Tibial nerve (tissue), 4 donors: ENCODE data around the gene UFL1. TPM values are rescaled to one million over a fixed set of nuclear protein-coding genes. Genes with fewer than 3 reads are reported as not detected.
"Not testable (repeated sequence)": the region's sequence is repeated elsewhere in the genome, so short reads cannot be mapped to it uniquely, and the experiment has no call there.

Experiments used
- DNase-seq, 2 donors: peaks; one replicate each; pipeline ENCODE4 v3.0.0-alpha.2; 2019; ENCODE audit warnings: low spot score in 2 of 2
- H3K27ac ChIP-seq, 4 donors: fragments of 200-600 bp; sonication (generic) in 3 of 4; one replicate each; pipeline ENCODE4 v1.5.1; 2017 to 2019; ENCODE audit warnings: mild to moderate bottlenecking in 1 of 4
- H3K27me3 ChIP-seq, 2 donors: fragments of 200-600 bp; sonication (generic) in 1 of 2; one replicate each; pipeline versions ENCODE4 v1.5.1 to v1.6.0; 2017 to 2019
- H3K36me3 ChIP-seq, 3 donors: fragments of 200-600 bp; sonication (generic); one replicate each; pipeline ENCODE4 v1.5.1; 2018 to 2019
- H3K4me1 ChIP-seq, 4 donors: fragments of 200-600 bp; sonication (generic) in 3 of 4; one replicate each; pipeline ENCODE4 v1.5.1; 2017 to 2019
- H3K4me3 ChIP-seq, 4 donors: fragments of 200-600 bp; sonication (generic) in 3 of 4; one replicate each; pipeline ENCODE4 v1.5.1; 2017 to 2019; ENCODE audit warnings: mild to moderate bottlenecking in 1 of 4, moderate library complexity in 1 of 4
- H3K9me3 ChIP-seq, 4 donors: fragments of 200-600 bp; sonication (generic) in 3 of 4; one replicate each; pipeline ENCODE4 v1.5.1; 2017 to 2019
- EP300 ChIP-seq, 2 donors: sonication (generic); formaldehyde crosslinking; IDR thresholded peaks; one replicate each; pipeline ENCODE4 v1.6.1; 2017; ENCODE audit warnings: antibody characterized with exemption in 2 of 2, mild to moderate bottlenecking in 1 of 2
- POLR2A ChIP-seq, 2 donors: fragments of 450-650 bp; IDR thresholded peaks; one replicate each; pipeline ENCODE4 v1.6.1; 2017; ENCODE audit warnings: antibody characterized with exemption in 2 of 2, mild to moderate bottlenecking in 2 of 2, moderate library complexity in 2 of 2
- WGBS, 2 donors: methylation state at CpG; one replicate each; pipeline ENCODE4 v1.1.5; 2018; 5-methylcytosine and 5-hydroxymethylcytosine counted together
- total RNA-seq, 4 donors: library from RNA; depleted of rRNA; stranded (reverse); fragments of >200 nt; gene quantifications; one replicate each; pipeline ENCODE4 v1.1.0, GENCODE V29; 2016
- TF ChIP-seq, protein P1 (sequence below), 5 experiments: fragments of 200-600 bp in 3 of 5; fragments of 450-650 bp in 2 of 5; sonication (generic) in 3 of 5; IDR thresholded peaks; one replicate each; pipeline ENCODE4 v1.5.1; 2016 to 2019; ENCODE audit warnings: antibody characterized with exemption in 5 of 5, mild to moderate bottlenecking in 3 of 5, moderate library complexity in 2 of 5

The UFL1 gene
- total RNA-seq, 4 donors from 2014 or later, result 16.5 to 29.7 (median 24.4) TPM

DNA sequence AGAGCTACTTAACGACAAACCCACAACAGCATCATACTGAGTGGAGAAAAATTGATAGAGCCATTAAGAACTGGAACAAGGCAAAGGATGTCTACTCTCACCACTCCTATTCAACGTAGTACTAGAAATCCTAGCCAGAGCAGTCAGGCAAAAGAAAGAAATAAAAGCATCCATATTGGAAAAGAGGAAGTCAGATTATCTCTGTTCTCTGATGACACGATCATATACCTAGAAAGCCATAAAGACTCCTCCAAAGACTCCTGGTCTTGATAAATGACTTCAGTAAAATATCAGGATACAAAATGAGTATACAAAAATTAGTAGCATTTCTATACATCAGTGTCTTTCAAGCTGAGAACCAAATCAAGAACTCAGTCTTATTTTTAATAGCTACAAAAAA is 24.3 kb downstream of the UFL1 start:
- H3K4me3 ChIP-seq, result no peak overlapping the region
- H3K36me3 ChIP-seq, result peaks cover 0 to 80% (median 3%) of the 10 kb centered on the region in 3 donors
- TF ChIP-seq EP300 (IDR thresholded peaks at IDR 0.05), result no peak
- TF ChIP-seq, protein P1, sequence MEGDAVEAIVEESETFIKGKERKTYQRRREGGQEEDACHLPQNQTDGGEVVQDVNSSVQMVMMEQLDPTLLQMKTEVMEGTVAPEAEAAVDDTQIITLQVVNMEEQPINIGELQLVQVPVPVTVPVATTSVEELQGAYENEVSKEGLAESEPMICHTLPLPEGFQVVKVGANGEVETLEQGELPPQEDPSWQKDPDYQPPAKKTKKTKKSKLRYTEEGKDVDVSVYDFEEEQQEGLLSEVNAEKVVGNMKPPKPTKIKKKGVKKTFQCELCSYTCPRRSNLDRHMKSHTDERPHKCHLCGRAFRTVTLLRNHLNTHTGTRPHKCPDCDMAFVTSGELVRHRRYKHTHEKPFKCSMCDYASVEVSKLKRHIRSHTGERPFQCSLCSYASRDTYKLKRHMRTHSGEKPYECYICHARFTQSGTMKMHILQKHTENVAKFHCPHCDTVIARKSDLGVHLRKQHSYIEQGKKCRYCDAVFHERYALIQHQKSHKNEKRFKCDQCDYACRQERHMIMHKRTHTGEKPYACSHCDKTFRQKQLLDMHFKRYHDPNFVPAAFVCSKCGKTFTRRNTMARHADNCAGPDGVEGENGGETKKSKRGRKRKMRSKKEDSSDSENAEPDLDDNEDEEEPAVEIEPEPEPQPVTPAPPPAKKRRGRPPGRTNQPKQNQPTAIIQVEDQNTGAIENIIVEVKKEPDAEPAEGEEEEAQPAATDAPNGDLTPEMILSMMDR (IDR thresholded peaks at IDR 0.05), result no peak
- 95 to 98% methylated on average over 3 of the region's 3 CpGs for WGBS, 2 donors
- no peaks in the 10 kb centered on the region for H3K9me3 ChIP-seq
- H3K4me1 ChIP-seq, result no peaks in the 10 kb centered on the region
- H3K27me3 ChIP-seq, result no peaks in the 10 kb centered on the region
- H3K27ac ChIP-seq, result no peak overlapping the region
- DNase-seq, result no peak

- no peaks in the 10 kb centered on the region for H3K27me3 ChIP-seq
- H3K27ac ChIP-seq, result no peak overlapping the region
- DNase-seq, result no peak
- no peak overlapping the region for H3K4me3 ChIP-seq
- no peaks in the 10 kb centered on the region for H3K9me3 ChIP-seq
- 88 to 89% methylated on average over 4 of the region's 4 CpGs for WGBS, 2 donors
- TF ChIP-seq POLR2A (IDR thresholded peaks at IDR 0.05), result no peak
- no peaks in the 10 kb centered on the region for H3K4me1 ChIP-seq
- H3K36me3 ChIP-seq, result peaks cover 0 to 94% (median 12%) of the 10 kb centered on the region in 3 donors
These were observed 26.0 kb downstream of the UFL1 start for GRCh38 chr6:96547654-96548053.

DNA sequence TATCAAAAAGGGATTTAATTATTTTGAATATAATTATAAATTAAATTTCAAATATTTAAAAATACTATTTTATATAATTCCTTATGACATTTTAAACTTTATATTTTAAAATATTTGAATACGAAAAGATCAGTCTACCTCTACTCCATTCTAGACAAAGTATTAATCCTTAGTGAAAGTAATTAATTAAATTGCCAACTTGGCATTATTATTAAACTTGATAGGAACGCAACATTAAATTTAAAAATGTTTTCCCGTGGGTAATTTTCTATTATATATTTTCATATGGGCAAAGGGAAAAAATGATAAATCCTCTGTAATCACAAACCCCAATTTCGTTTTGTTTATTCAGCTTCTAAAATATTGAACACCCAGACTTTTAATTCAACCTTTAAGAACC is 33.0 kb downstream of the UFL1 start:
- Histone ChIP-seq H3K27ac (no peak overlapping the region), H3K36me3 (peaks cover 0 to 73% (median 17%) of the 10 kb centered on the region in 3 donors), H3K4me1 (no peaks in the 10 kb centered on the region), H3K4me3 (no peak overlapping the region), H3K9me3 (no peaks in the 10 kb centered on the region), H3K27me3 (no peaks in the 10 kb centered on the region)
- TF ChIP-seq, protein P1 (IDR thresholded peaks at IDR 0.05), result no peak
- no peak for DNase-seq
- 88 to 95% methylated on average over 4 of the region's 4 CpGs for WGBS, 2 donors

DNA sequence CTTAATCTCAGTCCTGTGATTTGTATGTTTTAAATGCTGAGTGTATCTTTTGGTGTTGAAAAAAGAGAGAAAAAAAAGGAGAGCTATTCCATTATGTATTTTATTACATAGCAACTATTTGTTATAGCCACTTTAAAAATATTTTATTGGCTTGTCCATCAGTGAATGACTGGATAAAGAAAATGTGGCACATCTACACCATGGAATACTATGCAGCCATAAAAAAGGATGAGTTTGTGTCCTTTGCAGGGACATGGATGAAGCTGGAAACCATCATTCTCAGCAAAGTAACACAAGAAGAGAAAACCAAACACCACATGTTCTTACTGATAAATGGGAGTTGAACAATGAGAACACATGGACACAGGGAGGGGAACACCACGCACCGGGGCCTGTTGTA is 38.1 kb downstream of the UFL1 start:
- not testable (repeated sequence) for H3K27ac ChIP-seq, H3K4me1 ChIP-seq, H3K9me3 ChIP-seq, H3K27me3 ChIP-seq, DNase-seq, H3K4me3 ChIP-seq
- 97 to 98% methylated on average over 2 of the region's 2 CpGs for WGBS, 2 donors
- H3K36me3 ChIP-seq, result peaks cover 0 to 21% (median 0%) of the 10 kb centered on the region in 3 donors

DNA sequence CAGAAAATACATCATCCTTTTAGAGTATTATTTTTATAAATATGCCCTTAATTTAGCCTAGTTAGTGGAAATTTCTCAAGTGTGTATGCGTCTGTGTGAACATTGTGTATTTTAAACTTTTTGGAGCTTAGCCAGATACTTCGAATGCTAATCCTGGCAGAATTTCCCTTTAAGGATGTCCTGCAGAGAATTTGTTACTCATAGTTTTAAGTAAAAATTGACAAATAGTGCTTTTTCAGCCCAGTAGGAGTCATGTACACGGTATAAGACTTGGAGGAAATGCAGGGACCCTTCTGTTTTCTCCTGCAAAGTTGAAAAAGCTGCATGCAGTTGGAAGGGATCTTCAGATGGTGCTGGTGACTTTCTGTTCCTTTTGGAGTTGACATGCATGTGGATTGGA is 41.3 kb downstream of the UFL1 start, which contains the start of gene FHL5:
FHL5 (plus strand) TSS at position 243 of the 400 bp plus-strand sequence. CDS start 40,486 bp downstream, outside the sequence.
- 2 to 5% methylated on average over 3 of the region's 3 CpGs for WGBS, 2 donors
- TF ChIP-seq, protein P1 (IDR thresholded peaks at IDR 0.05), result no peak
- TF ChIP-seq POLR2A (IDR thresholded peaks at IDR 0.05), result no peak
- peak in 1 of 2 donors; percentile 29 for TF ChIP-seq EP300 (IDR thresholded peaks at IDR 0.05)
- no peaks in the 10 kb centered on the region for H3K9me3 ChIP-seq
- H3K4me1 ChIP-seq, result peaks cover 0 to 7% (median 0%) of the 10 kb centered on the region in 4 donors
- no peaks in the 10 kb centered on the region for H3K36me3 ChIP-seq
- peak within 1 kb of the TSS in 1 of 4 donors; percentile 33 for H3K4me3 ChIP-seq
- H3K27me3 ChIP-seq, result no peaks in the 10 kb centered on the region
- peak within 1 kb of the TSS in 2 of 4 donors; percentile 18 to 35 for H3K27ac ChIP-seq
- DNase-seq, result no peak

DNA sequence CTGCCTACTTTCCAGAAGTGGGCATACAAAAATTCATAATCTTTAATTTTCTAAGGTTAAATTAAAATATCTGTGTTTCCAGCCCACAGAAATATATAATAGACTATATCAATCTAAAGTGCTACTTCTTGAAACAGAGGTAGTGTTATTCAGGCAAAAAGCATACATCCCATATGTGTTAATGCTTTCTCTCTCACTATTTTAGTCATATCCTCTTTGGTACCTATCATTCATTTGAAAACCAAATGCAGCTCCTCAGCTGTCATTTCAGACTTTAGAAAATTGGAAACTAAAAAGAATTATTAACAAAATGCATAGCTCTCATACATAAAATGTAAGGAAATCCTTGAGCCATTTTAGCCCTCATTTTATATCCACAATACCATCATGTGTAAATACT is 42.2 kb downstream of the UFL1 start:
- H3K36me3 ChIP-seq, result no peaks in the 10 kb centered on the region
- DNase-seq, result no peak
- no peak for TF ChIP-seq EP300 (IDR thresholded peaks at IDR 0.05)
- TF ChIP-seq, protein P1 (IDR thresholded peaks at IDR 0.05), result no peak
- no peak for TF ChIP-seq POLR2A (IDR thresholded peaks at IDR 0.05)
- H3K4me3 ChIP-seq, result peak overlapping the region in 1 of 4 donors; percentile 33
- no peaks in the 10 kb centered on the region for H3K27me3 ChIP-seq
- H3K27ac ChIP-seq, result peak overlapping the region in 2 of 4 donors; percentile 18 to 35
- H3K9me3 ChIP-seq, result no peaks in the 10 kb centered on the region
- peaks cover 0 to 7% (median 0%) of the 10 kb centered on the region in 4 donors for H3K4me1 ChIP-seq
